NCI-H748 (cell line): ENCODE data around the gene KIFC1.

Experiments used
- DNase-seq: peaks from one replicate; lab custom pipeline; 2025; ENCODE audit not compliant: unreplicated experiment; lab: John Stamatoyannopoulos, UW

KIFC1 gene

DNA sequence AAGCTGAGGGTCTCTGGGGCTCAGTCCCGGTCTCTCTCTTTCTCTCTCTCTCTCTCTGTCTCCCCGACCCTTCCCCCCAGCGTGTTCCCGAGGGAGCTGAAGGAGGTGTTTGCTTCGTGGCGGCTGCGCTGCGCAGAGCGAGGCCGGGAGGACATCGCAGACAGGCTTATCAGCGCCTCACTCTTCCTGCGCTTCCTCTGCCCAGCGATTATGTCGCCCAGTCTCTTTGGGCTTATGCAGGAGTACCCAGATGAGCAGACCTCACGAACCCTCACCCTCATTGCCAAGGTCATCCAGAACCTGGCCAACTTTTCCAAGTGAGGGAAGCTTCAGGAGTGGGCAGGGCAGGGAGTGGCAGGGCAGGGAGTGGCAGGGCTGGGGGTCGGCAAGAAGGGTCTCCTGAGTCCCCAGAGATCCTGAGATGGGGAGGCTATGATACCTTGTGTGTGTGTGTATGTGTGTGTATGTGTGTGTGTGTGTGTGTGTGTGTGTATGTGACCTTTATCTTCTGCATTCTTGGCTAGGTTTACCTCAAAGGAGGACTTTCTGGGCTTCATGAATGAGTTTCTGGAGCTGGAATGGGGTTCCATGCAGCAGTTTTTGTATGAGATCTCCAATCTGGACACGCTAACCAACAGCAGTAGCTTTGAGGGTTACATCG lies 49.2 kb downstream of the KIFC1 start:
- no peak for DNase-seq

DNA sequence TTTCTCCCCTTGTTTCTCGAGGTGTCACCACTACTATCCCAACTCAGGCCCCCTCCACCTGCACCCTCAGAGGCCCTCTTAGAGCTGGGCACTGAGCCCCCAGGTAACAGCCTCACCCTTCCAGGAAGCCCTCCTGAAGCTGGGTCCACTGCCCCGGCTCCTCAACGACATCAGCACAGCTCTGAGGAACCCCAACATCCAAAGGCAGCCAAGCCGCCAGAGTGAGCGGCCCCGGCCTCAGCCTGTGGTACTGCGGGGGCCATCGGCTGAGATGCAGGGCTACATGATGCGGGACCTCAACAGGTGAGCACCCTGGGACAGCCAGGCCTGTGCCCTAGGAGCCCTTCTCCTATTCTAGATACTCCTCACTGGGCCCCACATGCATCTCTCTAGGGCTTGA lies 49.8 kb downstream of the KIFC1 start:
- no peak for DNase-seq

DNA sequence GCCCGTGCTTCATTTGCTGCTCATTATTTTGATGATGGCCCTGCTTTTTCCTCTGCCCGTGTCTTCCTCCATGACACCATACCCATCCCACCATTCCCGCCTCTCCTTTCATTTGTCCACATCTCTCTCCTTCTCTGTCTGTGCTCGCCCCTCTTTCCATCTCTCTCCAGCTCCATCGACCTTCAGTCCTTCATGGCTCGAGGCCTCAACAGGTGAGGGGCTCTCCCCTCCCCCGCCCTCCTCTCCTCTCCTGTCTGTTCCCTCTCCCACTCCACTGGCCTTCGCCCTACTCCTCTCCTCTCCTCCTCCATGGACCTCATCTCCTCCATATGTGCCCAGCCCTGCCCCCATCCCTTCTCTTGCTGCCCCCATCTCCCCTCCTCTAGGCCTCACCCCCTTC lies 50.7 kb downstream of the KIFC1 start:
- DNase-seq = no peak

DNA sequence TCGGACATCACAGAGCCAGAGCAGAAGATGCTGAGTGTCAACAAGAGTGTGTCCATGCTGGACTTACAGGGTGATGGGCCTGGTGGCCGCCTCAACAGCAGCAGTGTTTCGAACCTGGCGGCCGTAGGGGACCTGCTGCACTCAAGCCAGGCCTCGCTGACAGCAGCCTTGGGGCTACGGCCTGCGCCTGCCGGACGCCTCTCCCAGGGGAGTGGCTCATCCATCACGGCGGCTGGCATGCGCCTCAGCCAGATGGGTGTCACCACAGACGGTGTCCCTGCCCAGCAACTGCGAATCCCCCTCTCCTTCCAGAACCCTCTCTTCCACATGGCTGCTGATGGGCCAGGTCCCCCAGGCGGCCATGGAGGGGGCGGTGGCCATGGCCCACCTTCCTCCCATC lies 51.4 kb downstream of the KIFC1 start:
- DNase-seq = no peak

DNA sequence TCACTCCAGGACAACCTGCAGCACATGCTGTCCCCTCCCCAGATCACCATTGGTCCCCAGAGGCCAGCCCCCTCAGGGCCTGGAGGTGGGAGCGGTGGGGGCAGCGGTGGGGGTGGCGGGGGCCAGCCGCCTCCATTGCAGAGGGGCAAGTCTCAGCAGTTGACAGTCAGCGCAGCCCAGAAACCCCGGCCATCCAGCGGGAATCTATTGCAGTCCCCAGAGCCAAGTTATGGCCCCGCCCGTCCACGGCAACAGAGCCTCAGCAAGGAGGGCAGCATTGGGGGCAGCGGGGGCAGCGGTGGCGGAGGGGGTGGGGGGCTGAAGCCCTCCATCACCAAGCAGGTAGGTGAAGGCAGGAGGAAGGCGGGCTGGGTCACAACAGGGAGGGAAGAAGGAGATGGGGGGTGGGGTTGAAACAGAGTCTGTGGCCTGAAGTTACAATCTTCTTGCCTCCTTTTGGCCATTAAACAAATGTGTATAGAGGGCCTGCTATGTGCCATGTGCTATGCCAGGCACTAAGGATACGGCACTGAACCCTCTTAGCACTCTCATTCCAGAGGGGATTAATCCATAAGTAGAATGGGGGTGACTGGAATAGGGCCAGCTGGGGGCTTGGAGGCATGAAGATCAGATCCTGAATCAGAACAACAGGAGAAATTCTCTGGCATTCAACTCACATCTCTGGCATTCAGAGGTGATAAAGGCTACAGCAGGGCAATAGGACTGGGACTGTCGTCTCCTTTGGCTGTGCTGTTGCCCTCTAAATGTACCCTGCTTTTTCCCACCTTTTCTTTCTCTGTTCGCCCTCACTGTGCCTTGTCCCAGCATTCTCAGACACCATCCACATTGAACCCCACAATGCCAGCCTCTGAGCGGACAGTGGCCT lies 52.2 kb downstream of the KIFC1 start:
- DNase-seq = no peak

DNA sequence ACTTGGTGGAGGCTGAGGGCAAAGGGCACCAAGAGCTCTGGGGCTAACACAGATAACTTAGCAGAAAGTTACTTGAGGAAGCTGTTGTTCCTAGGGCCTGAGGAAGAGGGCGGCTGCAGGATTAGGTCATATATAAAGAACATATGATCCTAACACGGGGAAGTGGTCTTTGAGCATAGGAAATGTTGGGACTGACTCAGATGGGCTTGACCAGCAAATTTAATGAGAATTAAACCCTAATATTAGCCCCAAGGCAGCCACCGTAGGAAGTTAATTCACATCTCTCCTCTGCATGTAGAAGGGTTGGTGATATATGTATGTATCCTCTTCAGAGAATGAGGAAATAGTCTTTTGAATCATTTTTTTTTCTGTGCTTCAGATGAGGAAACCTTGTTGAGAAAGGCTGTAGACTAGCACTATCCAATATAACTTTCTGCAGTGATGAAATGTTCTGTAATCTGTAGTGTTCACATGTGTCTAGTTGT lies 53.5 kb downstream of the KIFC1 start:
- DNase-seq = no peak

DNA sequence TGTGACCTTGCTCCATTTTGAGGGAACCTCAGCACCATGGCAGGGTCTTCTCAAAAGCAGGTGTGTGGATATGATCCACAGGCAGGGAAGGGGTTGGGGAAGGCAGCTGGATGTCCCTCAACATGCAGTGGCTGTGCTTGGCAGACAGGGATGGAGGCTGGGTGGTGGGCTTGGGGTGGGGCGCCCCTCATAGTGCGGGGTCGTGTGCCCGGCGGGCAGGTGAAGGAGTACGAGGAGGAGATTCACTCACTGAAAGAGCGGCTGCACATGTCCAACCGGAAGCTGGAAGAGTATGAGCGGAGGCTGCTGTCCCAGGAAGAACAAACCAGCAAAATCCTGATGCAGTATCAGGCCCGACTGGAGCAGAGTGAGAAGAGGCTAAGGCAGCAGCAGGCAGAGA lies 54.7 kb downstream of the KIFC1 start:
- DNase-seq = no peak

DNA sequence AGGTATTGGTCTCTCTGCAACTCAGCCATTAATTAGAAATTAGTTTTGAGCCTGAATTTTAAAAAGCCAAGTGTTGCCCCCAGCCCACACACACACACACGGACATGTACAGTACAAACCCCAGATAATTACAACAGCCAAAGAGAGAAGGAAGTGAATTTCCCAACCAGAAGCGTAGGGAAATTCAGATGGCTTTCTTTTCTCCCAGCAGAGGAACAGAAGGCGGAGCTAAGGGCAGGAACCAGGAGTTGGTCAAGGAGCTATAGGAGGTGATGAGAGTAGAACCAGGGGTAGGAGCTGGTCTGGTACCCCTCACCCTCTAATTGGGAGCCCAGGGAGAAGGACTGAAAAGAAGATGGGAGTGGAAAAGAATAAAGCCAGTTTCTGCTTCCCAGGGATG lies 58.8 kb downstream of the KIFC1 start:
- DNase-seq = no peak

DNA sequence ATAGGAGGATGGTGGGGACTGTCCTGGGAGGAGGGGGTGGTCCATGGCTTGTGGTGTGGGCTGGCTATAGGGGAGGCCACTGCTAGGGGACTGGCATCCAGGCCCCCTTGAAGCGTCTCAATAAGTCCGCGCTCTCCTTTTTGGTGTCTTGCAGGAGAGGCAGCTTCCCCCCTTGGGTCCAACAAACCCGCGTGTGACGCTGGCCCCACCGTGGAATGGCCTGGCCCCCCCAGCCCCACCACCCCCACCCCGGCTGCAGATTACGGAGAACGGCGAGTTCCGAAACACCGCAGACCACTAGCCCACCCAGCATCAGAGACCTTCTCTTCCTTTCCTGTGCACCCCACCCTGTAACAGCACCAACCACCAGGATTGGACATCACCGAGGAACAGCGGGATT lies 60.0 kb downstream of the KIFC1 start:
- DNase-seq = no peak

DNA sequence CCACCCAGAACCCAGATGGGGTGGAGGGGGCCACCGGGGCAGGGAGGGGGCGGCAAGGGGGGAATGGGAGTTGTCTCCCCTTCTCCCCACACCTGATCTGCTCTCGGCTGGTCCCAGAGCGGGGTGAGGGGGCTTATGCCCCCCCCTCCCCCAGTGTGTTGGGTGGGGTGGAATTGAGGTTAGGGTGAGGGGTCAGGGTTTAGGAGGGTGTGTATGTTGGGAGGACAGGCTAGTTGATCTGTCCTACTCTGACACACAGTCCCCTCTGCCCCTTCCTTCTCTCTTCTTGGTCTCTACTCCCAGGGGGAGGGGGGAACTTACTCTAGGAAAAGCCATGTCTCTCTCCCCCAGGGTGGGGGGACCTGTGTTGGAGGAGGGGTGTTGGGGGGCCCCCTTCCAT lies 60.9 kb downstream of the KIFC1 start:
- no peak for DNase-seq

DNA sequence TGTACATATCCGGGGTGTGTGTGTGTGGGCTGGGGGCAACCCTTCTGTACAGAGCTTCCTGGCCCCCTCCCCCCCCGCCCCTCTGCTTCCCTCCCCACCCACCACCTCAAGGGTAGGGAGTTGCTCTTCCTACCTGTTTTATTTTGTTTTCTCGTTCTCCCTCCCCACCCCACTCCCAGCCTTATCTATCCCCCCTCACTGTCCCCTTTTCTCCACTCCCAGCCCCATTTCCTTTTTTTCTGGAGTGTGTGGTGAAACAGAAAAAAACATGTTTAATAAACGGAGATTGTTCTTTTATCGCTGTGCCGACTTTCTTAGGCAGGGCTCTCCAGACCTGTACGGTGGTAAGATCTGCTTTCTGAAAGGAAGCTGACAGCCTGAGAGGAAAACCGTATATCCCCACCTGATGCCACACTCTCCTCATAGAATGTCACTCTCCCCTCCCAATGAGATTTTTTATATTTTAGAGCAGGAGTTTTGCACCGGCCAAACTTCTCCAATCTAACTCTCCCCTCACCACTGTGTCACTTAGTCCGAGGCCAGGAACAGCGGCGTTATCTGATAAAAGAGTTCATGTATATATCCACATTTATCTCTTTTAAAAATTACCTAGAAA lies 61.9 kb downstream of the KIFC1 start:
- DNase-seq = peak; percentile 24

DNA sequence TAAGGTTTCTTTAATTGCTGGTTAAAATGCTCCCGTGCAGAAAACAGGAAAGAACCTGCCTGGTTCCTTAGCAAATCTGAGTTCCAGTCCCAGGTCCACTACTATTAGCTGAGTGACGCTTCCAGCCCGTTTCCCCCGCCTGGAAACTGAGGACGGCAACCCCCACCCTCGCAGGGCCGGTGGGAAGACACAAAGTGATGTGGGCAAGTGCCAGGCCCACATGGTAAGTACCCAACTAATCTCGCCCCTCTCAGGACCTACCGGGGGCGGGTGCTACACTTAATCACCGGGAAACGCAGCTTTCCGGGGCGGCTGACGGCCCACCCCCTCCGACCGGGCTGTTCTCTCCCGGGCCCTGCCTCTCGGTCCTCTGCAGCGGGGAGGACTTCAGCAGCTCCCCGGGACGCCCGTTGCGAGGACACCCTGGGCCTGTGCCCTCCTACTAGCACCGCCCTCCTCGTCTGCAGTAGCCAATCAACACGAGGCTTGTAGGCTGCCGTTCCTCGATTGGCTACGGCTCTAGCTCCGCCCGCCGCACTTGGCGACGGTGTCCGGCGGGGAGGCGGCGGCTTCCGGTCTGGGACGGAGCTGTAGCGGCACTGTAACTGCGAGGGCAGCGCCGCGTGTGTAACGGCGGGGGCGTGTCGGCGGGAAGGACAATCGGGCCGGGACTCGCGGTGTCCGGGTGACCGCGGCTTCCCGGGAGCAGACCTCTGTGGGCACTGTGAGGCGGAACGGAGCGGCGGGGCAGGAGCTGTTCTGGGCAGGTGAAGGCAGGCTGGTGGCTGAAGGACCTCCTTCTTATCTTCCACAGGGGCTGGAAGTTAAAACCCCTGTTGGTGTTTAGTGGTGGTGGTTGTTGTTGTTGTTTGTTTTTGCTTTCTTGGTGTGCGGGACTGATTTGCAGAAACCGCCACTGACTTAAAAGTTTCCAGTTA lies 62.7 kb downstream of the KIFC1 start, which contains the start of gene ZBTB9:
Gene ZBTB9 (plus strand): TSS at position 568 of the 938 bp plus-strand sequence. CDS start 525 bp downstream, outside the sequence.
- peak; percentile 99 for DNase-seq

DNA sequence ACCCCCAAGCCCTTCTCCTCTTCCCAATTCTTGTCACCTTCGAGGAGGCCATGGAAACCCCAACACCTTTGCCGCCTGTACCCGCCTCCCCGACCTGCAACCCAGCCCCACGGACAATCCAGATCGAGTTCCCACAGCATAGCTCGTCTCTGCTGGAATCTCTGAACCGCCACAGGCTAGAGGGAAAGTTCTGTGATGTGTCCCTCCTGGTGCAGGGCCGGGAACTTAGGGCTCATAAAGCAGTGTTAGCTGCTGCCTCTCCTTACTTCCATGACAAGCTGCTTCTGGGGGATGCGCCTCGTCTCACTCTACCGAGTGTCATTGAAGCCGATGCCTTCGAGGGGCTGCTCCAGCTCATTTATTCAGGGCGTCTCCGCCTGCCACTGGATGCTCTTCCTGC lies 63.4 kb downstream of the KIFC1 start:
- DNase-seq = no peak

DNA sequence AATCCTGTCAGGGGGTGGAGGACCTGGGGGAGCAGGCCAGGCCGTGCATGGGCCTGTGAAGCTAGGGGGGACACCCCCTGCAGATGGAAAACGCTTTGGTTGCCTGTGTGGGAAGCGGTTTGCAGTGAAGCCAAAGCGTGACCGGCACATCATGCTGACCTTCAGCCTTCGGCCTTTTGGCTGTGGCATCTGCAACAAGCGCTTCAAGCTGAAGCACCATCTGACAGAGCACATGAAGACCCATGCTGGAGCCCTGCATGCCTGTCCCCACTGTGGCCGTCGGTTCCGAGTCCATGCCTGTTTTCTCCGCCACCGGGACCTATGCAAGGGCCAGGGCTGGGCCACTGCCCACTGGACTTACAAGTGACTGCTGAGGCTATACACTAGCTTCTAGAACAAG lies 64.5 kb downstream of the KIFC1 start:
- DNase-seq = no peak

DNA sequence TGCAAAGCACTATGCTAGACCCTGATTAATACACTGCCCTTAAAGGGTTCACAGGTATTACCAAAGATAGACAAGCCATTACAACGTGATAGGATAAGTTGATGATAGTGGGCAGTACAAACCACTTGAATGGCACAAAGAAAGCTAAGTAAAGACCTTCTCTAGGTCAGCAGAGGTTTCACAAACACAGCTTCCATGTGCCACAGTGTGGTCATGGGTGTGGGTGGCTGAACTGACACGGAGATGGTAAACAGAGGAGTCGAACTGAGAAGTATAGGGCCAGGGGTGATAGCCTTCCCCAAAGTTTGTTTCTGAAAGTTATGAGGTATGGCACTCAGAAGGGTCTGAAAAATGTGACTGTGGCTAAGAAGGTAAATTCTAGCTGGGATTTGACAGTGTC lies 67.1 kb downstream of the KIFC1 start:
- DNase-seq = no peak

DNA sequence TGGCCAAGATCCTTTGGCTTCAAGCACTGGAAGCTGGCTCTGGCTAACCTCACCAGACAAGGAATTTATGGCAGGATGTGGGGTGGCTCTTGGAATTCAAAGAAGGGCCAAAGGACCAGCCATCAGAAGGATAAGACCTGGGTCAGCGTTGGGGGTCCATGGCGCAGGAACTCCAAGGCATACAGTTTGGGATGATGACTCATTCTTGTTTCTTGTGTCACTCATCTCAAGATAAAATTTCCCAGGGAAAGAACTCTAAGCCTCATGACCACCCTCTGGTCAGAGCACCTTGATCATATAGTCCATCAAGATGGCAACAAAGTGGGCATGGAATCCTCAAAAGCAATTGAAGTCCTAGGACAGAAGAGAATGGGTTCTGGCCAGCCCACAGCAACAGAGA lies 67.6 kb downstream of the KIFC1 start:
- no peak for DNase-seq
